KMS-11 (cell line): ENCODE results near the gene SEC22A.

Experiments used
- H2AFZ ChIP-seq: fragments of 200-600 bp; sonication (generic); 2 replicates; pipeline ENCODE4 v1.6.1; 2016; ENCODE audit warnings: antibody characterized with exemption, mixed run types, low read depth
- H3K27ac ChIP-seq: fragments of 200-600 bp; sonication (generic); 2 replicates; pipeline ENCODE4 v1.6.1; 2016; ENCODE audit warnings: mild to moderate bottlenecking, mixed run types
- H3K27me3 ChIP-seq: fragments of 200-600 bp; sonication (generic); 2 replicates; pipeline ENCODE4 v1.6.1; 2017; ENCODE audit warnings: mild to moderate bottlenecking, low read depth, mixed run types, moderate library complexity; ENCODE audit not compliant: insufficient read depth
- H3K36me3 ChIP-seq: fragments of 200-600 bp; sonication (generic); 2 replicates; pipeline ENCODE4 v1.6.1; 2017; ENCODE audit warnings: mild to moderate bottlenecking, mixed run types; ENCODE audit not compliant: insufficient read depth
- H3K4me1 ChIP-seq: fragments of 200-600 bp; sonication (generic); 2 replicates; pipeline ENCODE4 v1.6.1; 2016; ENCODE audit warnings: mild to moderate bottlenecking, low read depth, mixed run types; ENCODE audit not compliant: poor library complexity, severe bottlenecking
- H3K4me2 ChIP-seq: fragments of 200-600 bp; sonication (generic); 2 replicates; pipeline ENCODE4 v1.7.0; 2016; ENCODE audit warnings: mild to moderate bottlenecking, mixed run types
- H3K4me3 ChIP-seq: fragments of 200-600 bp; sonication (generic); IDR thresholded peaks from 2 replicates; pipeline ENCODE4 v1.6.1; 2017; ENCODE audit warnings: low read depth, low read length, mixed read lengths; ENCODE audit not compliant: insufficient read depth
- H3K79me2 ChIP-seq: fragments of 200-600 bp; sonication (generic); 2 replicates; pipeline ENCODE4 v1.6.1; 2016; ENCODE audit warnings: low read depth, mixed run types; ENCODE audit not compliant: insufficient read depth
- H3K9ac ChIP-seq: fragments of 200-600 bp; sonication (generic); 2 replicates; pipeline ENCODE4 v1.6.1; 2016; ENCODE audit warnings: mild to moderate bottlenecking, mixed run types
- H4K20me1 ChIP-seq: fragments of 200-600 bp; sonication (generic); 2 replicates; pipeline ENCODE4 v1.6.1; 2016; ENCODE audit warnings: mild to moderate bottlenecking, mixed run types; ENCODE audit not compliant: insufficient read depth
- CTCF ChIP-seq: fragments of 200-600 bp; sonication (generic); conservative IDR thresholded peaks from 2 replicates; pipeline ENCODE4 v1.6.1; 2017; ENCODE audit warnings: low read depth, mild to moderate bottlenecking, antibody characterized with exemption, low read length, moderate library complexity, mixed read lengths

SEC22A gene

GRCh38 chr3:123294296-123294938 lies 92.7 kb downstream of the SEC22A start:
- H4K20me1 ChIP-seq = no peaks in the 10 kb centered on the region
- no peak overlapping the region for H2AFZ ChIP-seq
- no peaks in the 10 kb centered on the region for H3K79me2 ChIP-seq
- H3K4me3 ChIP-seq = no peak overlapping the region
- H3K4me2 ChIP-seq = no peak overlapping the region
- H3K9ac ChIP-seq = no peak overlapping the region
- TF ChIP-seq CTCF = no peak
- H3K36me3 ChIP-seq = no peaks in the 10 kb centered on the region
- no peak overlapping the region for H3K27ac ChIP-seq
- peaks cover 39% of the 10 kb centered on the region for H3K27me3 ChIP-seq
- H3K4me1 ChIP-seq = no peaks in the 10 kb centered on the region

DNA sequence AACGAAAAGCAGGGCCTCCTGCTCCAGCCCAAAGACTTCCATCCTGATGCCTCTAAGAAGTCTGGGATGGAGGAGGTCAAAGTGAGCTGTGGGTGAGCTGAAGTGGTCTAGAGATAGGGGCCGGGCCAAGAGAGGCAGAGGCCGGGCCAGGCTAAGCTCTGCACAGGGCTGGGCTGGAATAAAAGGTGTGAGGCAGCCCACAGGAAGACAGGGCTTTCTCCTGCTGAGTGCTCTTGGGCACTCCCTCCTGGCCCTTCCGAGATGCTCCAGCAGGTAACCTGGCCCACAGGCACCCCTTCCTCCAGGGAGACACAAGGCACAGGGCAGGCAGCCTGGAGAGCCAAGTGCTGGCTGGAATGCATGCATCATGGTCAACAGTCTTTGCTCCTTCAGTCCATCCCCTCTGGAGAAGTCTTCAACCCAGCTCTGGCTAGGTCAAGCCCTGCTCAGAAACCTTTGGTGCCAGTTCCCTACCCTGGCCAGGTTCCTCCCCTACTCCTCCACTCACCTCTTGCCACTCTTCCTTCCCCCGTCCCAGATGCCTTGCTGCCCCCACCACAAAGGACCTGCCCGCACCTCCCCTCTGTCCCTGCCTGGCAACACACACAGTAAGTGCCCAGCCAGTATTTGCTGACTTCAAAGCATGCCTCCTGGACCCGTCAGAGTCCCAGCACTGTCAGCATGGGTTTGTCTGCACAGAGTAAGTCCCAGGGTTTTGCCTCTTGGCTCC lies 93.6 kb downstream of the SEC22A start:
- H4K20me1 ChIP-seq = no peaks in the 10 kb centered on the region
- no peak overlapping the region for H3K27ac ChIP-seq
- no peak for TF ChIP-seq CTCF
- H2AFZ ChIP-seq = no peak overlapping the region
- H3K36me3 ChIP-seq = no peaks in the 10 kb centered on the region
- peaks cover 35% of the 10 kb centered on the region for H3K27me3 ChIP-seq
- H3K9ac ChIP-seq = no peak overlapping the region
- no peaks in the 10 kb centered on the region for H3K79me2 ChIP-seq
- H3K4me2 ChIP-seq = no peak overlapping the region
- H3K4me3 ChIP-seq = no peak overlapping the region
- no peaks in the 10 kb centered on the region for H3K4me1 ChIP-seq

DNA sequence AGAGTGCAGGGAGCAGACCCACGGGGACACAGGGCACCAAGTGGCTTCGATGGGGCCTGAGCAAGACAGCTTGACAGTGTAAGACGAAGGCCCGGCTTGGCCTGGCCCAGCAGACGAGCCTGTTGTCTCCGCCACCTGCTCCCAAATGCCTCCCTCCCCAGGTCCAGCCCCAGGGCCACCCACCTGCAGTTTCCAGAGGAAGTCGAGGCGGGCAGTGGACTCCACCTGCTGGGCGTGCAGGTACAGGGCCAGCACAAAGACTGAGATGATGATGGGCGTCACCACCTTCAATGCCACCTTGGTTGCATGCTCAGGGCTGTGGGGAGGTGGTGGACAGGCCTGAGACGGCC lies 94.1 kb downstream of the SEC22A start:
- no peak for TF ChIP-seq CTCF
- no peak overlapping the region for H3K4me3 ChIP-seq
- peaks cover 30% of the 10 kb centered on the region for H3K27me3 ChIP-seq
- H3K4me1 ChIP-seq = no peaks in the 10 kb centered on the region
- H3K27ac ChIP-seq = no peak overlapping the region
- no peaks in the 10 kb centered on the region for H3K36me3 ChIP-seq
- no peaks in the 10 kb centered on the region for H4K20me1 ChIP-seq
- H3K79me2 ChIP-seq = no peaks in the 10 kb centered on the region
- H3K4me2 ChIP-seq = no peak overlapping the region
- no peak overlapping the region for H3K9ac ChIP-seq
- H2AFZ ChIP-seq = no peak overlapping the region

DNA sequence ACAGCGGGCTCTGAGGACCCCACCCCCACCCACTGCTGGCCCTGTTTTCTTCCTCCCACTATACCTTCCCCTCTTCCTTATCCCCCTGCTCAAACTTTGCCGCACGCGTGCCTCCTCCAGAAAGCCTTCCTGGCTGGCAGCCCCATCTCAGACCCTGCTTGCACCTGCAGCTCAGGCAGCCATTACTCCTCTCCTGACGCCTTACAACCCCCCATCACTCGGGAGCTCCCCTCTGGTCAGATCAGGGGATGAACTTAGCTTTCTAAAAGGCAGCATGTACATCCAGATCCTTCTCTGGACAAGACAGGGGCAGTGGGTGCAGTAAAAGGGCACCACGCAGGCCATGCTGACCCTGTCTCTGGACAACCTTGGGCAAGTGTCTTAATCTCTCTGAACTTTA lies 94.5 kb downstream of the SEC22A start:
- H3K4me2 ChIP-seq = no peak overlapping the region
- no peak overlapping the region for H3K4me3 ChIP-seq
- H4K20me1 ChIP-seq = no peaks in the 10 kb centered on the region
- peaks cover 26% of the 10 kb centered on the region for H3K27me3 ChIP-seq
- no peaks in the 10 kb centered on the region for H3K4me1 ChIP-seq
- no peaks in the 10 kb centered on the region for H3K79me2 ChIP-seq
- no peak for TF ChIP-seq CTCF
- H3K9ac ChIP-seq = no peak overlapping the region
- no peak overlapping the region for H3K27ac ChIP-seq
- no peaks in the 10 kb centered on the region for H3K36me3 ChIP-seq
- H2AFZ ChIP-seq = no peak overlapping the region
